CD14-positive monocyte (primary cell): Measurements from ENCODE around the gene LTO1. TPM values are rescaled to one million over a fixed set of nuclear protein-coding genes. Genes with fewer than 3 reads are reported as not detected.

ENCODE experiments used
- DNase-seq, 3 donors: peaks; one replicate each; pipeline ENCODE4 v3.0.0-alpha.2; 2011 to 2022
- H2AFZ ChIP-seq: 2 replicates; pipeline ENCODE4 v1.6.0; 2012; ENCODE audit warnings: mild to moderate bottlenecking, low read depth, low read length, inconsistent platforms; ENCODE audit not compliant: insufficient read depth, poor library complexity, severe bottlenecking
- H3K27ac ChIP-seq, 2 donors: 1 replicate in 1 of 2; 2 replicates in 1 of 2; pipeline ENCODE4 v1.5.1; 2012 to 2013; ENCODE audit warnings: low read length in 2 of 2, control low read depth in 1 of 2, inconsistent platforms in 1 of 2, low read depth in 1 of 2, mild to moderate bottlenecking in 1 of 2
- H3K27me3 ChIP-seq, 2 donors: one replicate each; pipeline versions ENCODE4 v1.6.0 to v1.6.1; 2011 to 2013; ENCODE audit warnings: low read length in 2 of 2; ENCODE audit not compliant: control insufficient read depth in 2 of 2, insufficient read depth in 2 of 2
- H3K36me3 ChIP-seq, 2 donors: replicated peaks in 1 of 2; 1 replicate in 1 of 2; 2 replicates in 1 of 2; pipeline versions ENCODE4 v1.5.1 to v1.6.1; 2012 to 2013; ENCODE audit warnings: low read length in 2 of 2, control low read depth in 1 of 2, inconsistent platforms in 1 of 2, mild to moderate bottlenecking in 1 of 2; ENCODE audit not compliant: insufficient read depth in 2 of 2, control insufficient read depth in 1 of 2
- H3K4me1 ChIP-seq, 2 donors: 1 replicate in 1 of 2; 2 replicates in 1 of 2; pipeline versions ENCODE4 v1.5.1 to v1.6.1; 2012 to 2013; ENCODE audit warnings: low read length in 2 of 2, control low read depth in 1 of 2, inconsistent platforms in 1 of 2, mild to moderate bottlenecking in 1 of 2, moderate library complexity in 1 of 2; ENCODE audit not compliant: insufficient read depth in 2 of 2, control insufficient read depth in 1 of 2
- H3K4me2 ChIP-seq: replicated peaks from 2 replicates; pipeline ENCODE3; 2012; ENCODE audit warnings: low read length, moderate library complexity, mild to moderate bottlenecking; ENCODE audit not compliant: poor library complexity, severe bottlenecking; ENCODE audit errors: extremely low read depth
- H3K4me3 ChIP-seq, 3 experiments: fragments of 200-600 bp in 1 of 3; sonication (generic) in 1 of 3; replicated peaks in 1 of 3; 1 replicate in 2 of 3; 2 replicates in 1 of 3; pipeline ENCODE4 v1.5.1; 2011 to 2013; ENCODE audit warnings: low read length in 3 of 3, mild to moderate bottlenecking in 3 of 3, control low read depth in 2 of 3, low read depth in 2 of 3, inconsistent platforms in 1 of 3, moderate library complexity in 1 of 3
- H3K79me2 ChIP-seq: 2 replicates; pipeline ENCODE4 v1.6.0; 2012; ENCODE audit warnings: mild to moderate bottlenecking, control low read depth, inconsistent platforms, low read length, moderate library complexity; ENCODE audit not compliant: insufficient read depth
- H3K9ac ChIP-seq: 2 replicates; pipeline ENCODE4 v1.6.0; 2017; ENCODE audit warnings: low read length, mild to moderate bottlenecking; ENCODE audit not compliant: insufficient read depth, poor library complexity, severe bottlenecking
- H3K9me3 ChIP-seq, 2 donors: replicated peaks in 1 of 2; 1 replicate in 1 of 2; 2 replicates in 1 of 2; pipeline versions ENCODE4 v1.5.1 to v1.6.1; 2012 to 2013; ENCODE audit warnings: low read length in 2 of 2, control low read depth in 1 of 2; ENCODE audit not compliant: control insufficient read depth in 1 of 2, insufficient read depth in 1 of 2
- H4K20me1 ChIP-seq: 2 replicates; pipeline ENCODE4 v1.6.0; 2012; ENCODE audit warnings: mild to moderate bottlenecking, low read length, control low read depth, moderate library complexity; ENCODE audit not compliant: insufficient read depth
- H3K27ac Mint-ChIP-seq, 7 donors: one replicate each; pipeline ENCODE4 v1.8.0; 2020; ENCODE audit warnings: mild to moderate bottlenecking in 7 of 7, mixed read lengths in 7 of 7, moderate library complexity in 6 of 7, inconsistent platforms in 2 of 7
- H3K27me3 Mint-ChIP-seq, 3 donors: one replicate each; pipeline ENCODE4 v1.8.0; 2021 to 2022; ENCODE audit warnings: low read depth in 3 of 3, mild to moderate bottlenecking in 3 of 3, mixed read lengths in 3 of 3, moderate library complexity in 3 of 3, inconsistent platforms in 1 of 3
- H3K36me3 Mint-ChIP-seq, 2 donors: one replicate each; pipeline ENCODE4 v1.8.0; 2020; ENCODE audit warnings: mixed read lengths in 2 of 2, inconsistent platforms in 1 of 2, mild to moderate bottlenecking in 1 of 2
- H3K4me1 Mint-ChIP-seq: one replicate; pipeline ENCODE4 v1.8.0; 2020; ENCODE audit warnings: mild to moderate bottlenecking, mixed read lengths
- H3K4me3 Mint-ChIP-seq, 2 donors: one replicate each; pipeline ENCODE4 v1.8.0; 2020; ENCODE audit warnings: mild to moderate bottlenecking in 2 of 2, mixed read lengths in 2 of 2, moderate library complexity in 1 of 2
- H3K9me3 Mint-ChIP-seq, 7 donors: one replicate each; pipeline ENCODE4 v1.8.0; 2020 to 2022; ENCODE audit warnings: mixed read lengths in 7 of 7, mild to moderate bottlenecking in 6 of 7, moderate library complexity in 6 of 7, inconsistent platforms in 2 of 7
- WGBS: methylation state at CpG from one replicate; pipeline ENCODE4 v1.1.5; 2013; ENCODE audit warnings: missing lambda C conversion rate; ENCODE audit not compliant: insufficient coverage; 5-methylcytosine and 5-hydroxymethylcytosine counted together
- intact Hi-C, 2 donors: fragments of 100-400 bp; cut with micrococcal nuclease; formaldehyde crosslinking; loops; one replicate each; pipeline versions ENCODE4 v1.15.0 to v1.15.1; 2023
- polyA plus RNA-seq, 3 donors: library from polyadenylated mRNA; depleted of rRNA in 1 of 3; unstranded in 2 of 3; stranded (reverse) in 1 of 3; fragments of 300-500 nt in 2 of 3; fragments of >200 nt in 1 of 3; fragmentation: Illumina TruSeq in 2 of 3; gene quantifications; 1 replicate in 2 of 3; 2 replicates in 1 of 3; pipeline ENCODE4 v1.2.3, GENCODE V29; 2012 to 2021
- TF ChIP-seq, protein P1 (sequence below): fragments of 200-600 bp; IDR thresholded peaks from one replicate; pipeline ENCODE4 v1.8.0; 2022; ENCODE audit warnings: antibody characterized with exemption, mild to moderate bottlenecking

The LTO1 gene
- polyA plus RNA-seq, 3 donors: 3.9 to 27.1 (median 5.2) TPM

- TF ChIP-seq, protein P1, sequence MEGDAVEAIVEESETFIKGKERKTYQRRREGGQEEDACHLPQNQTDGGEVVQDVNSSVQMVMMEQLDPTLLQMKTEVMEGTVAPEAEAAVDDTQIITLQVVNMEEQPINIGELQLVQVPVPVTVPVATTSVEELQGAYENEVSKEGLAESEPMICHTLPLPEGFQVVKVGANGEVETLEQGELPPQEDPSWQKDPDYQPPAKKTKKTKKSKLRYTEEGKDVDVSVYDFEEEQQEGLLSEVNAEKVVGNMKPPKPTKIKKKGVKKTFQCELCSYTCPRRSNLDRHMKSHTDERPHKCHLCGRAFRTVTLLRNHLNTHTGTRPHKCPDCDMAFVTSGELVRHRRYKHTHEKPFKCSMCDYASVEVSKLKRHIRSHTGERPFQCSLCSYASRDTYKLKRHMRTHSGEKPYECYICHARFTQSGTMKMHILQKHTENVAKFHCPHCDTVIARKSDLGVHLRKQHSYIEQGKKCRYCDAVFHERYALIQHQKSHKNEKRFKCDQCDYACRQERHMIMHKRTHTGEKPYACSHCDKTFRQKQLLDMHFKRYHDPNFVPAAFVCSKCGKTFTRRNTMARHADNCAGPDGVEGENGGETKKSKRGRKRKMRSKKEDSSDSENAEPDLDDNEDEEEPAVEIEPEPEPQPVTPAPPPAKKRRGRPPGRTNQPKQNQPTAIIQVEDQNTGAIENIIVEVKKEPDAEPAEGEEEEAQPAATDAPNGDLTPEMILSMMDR: no peak
- H3K4me3 Mint-ChIP-seq: no peak overlapping the region
- H3K36me3 ChIP-seq: peaks cover 6 to 13% of the 10 kb centered on the region in 2 donors
- no peak overlapping the region for H3K27ac ChIP-seq
- intact Hi-C loops: no loop called here
- H4K20me1 ChIP-seq: peaks cover 8% of the 10 kb centered on the region
- H3K27me3 ChIP-seq: no peaks in the 10 kb centered on the region
- H3K9ac ChIP-seq: no peak overlapping the region
- H2AFZ ChIP-seq: no peak overlapping the region
- H3K4me1 ChIP-seq: no peaks in the 10 kb centered on the region
- H3K4me1 Mint-ChIP-seq: peaks cover 8% of the 10 kb centered on the region
- peaks cover 0 to 6% (median 2%) of the 10 kb centered on the region in 3 donors for H3K27me3 Mint-ChIP-seq
- H3K36me3 Mint-ChIP-seq: peaks cover 16% of the 10 kb centered on the region in 2 donors
- no peak for DNase-seq
- 96% methylated on average over 11 of the region's 12 CpGs for WGBS
- no peaks in the 10 kb centered on the region for H3K79me2 ChIP-seq
- no peak overlapping the region for H3K4me3 ChIP-seq
- H3K4me2 ChIP-seq: no peak overlapping the region
- no peaks in the 10 kb centered on the region for H3K9me3 ChIP-seq
- no peaks in the 10 kb centered on the region for H3K9me3 Mint-ChIP-seq
- peak overlapping the region in 1 of 7 donors; percentile 23 for H3K27ac Mint-ChIP-seq
These were observed 15.6 kb downstream of the LTO1 start for GRCh38 chr11:69659591-69659990.

DNA sequence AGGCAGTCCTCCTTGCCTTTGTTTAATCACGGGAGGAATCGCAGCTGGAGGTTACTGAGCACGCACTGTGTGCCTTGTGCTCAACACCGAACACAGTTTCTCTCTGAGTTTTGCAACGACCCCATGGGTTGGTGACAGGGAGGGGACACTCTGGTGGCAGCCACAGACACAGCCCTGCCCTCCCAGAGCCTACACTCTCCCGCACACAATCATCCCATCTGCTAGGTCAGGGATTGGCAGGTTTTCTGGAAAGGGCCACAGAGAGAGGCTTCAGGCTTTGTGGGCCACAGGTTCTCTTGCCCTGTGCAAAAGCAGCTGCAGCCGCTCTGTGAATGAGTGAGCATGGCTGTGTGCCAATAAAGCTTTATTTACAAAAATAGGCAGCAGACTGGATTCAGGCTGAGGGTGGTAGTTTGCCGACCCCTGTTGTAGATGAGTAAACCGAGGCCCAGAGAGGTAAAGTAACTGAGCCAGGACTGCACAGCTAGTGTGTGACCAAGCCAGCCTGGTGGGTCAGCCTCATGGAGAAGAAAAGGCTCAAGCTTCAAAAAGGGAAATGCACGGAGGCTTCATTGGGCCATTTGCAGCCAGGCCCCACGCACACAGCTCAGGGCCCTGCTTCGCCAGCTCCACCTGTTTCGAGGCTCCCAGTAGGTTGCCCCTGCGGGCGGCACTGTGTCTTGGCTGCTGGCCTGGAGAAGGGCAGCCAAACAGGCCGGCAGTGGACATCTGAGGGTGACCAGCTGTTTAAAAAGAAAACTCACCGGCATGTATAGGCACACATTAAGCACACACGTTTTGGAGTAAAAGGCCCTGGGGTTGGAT is 16.3 kb downstream of the LTO1 start:
- Histone ChIP-seq H3K4me3 (no peak overlapping the region), H3K36me3 (peaks cover 0 to 6% of the 10 kb centered on the region in 2 donors), H3K4me2 (no peak overlapping the region), H3K9ac (no peak overlapping the region), H3K79me2 (no peaks in the 10 kb centered on the region), H4K20me1 (peaks cover 6% of the 10 kb centered on the region), H3K27me3 (no peaks in the 10 kb centered on the region), H3K27ac (no peak overlapping the region), H2AFZ (no peak overlapping the region), H3K4me1 (no peaks in the 10 kb centered on the region), H3K9me3 (no peaks in the 10 kb centered on the region)
- H3K36me3 Mint-ChIP-seq: peaks cover 8 to 9% of the 10 kb centered on the region in 2 donors
- H3K27me3 Mint-ChIP-seq: peaks cover 0 to 8% (median 2%) of the 10 kb centered on the region in 3 donors
- no peak overlapping the region for H3K4me3 Mint-ChIP-seq
- intact Hi-C loops: no loop called here
- TF ChIP-seq, protein P1: no peak
- 97% methylated on average over 15 of the region's 18 CpGs for WGBS
- no peak for DNase-seq
- peaks cover 8% of the 10 kb centered on the region for H3K4me1 Mint-ChIP-seq
- peak overlapping the region in 1 of 7 donors; percentile 23 for H3K27ac Mint-ChIP-seq
- H3K9me3 Mint-ChIP-seq: no peaks in the 10 kb centered on the region
